H1 (cell line): ENCODE data around the gene TCEANC. TPM values are rescaled to one million over a fixed set of nuclear protein-coding genes. Genes with fewer than 3 reads are reported as not detected.
"Not testable (repeated sequence)": the region's sequence is repeated elsewhere in the genome, so short reads cannot be mapped to it uniquely, and the experiment has no call there.

Source experiments
- CTCF ChIA-PET: fragments of 300-600 bp; sonication (Branson Sonifier 250); formaldehyde crosslinking; loops from one replicate; lab custom pipeline; 2021; ENCODE audit not compliant: partially characterized antibody; lab: Charles Lee
- POLR2A ChIA-PET: fragments of 300-600 bp; sonication (Branson Sonifier 250); formaldehyde crosslinking; loops from one replicate; lab custom pipeline; 2021; ENCODE audit warnings: inconsistent platforms; ENCODE audit not compliant: partially characterized antibody; lab: Charles Lee
- DNase-seq, 2 experiments: peaks; one replicate each; pipeline versions ENCODE4 v3.0.0 to v3.0.0-alpha.2; 2010 to 2022; ENCODE audit warnings: low spot score in 2 of 2, low read depth in 1 of 2, mixed read lengths in 1 of 2
- FAIRE-seq: peaks from 2 replicates; lab custom pipeline; 2011; peaks lifted over from hg19 to GRCh38; lab: Jason Lieb, UNC
- H2AFZ ChIP-seq: 2 replicates; pipeline ENCODE4 v1.8.1; 2012; ENCODE audit warnings: low read length, inconsistent platforms
- H2AK5ac ChIP-seq: 2 replicates; pipeline ENCODE4 v1.6.1; 2013; ENCODE audit warnings: low read depth, low read length
- H2BK120ac ChIP-seq: replicated peaks from 2 replicates; pipeline ENCODE3; 2013; ENCODE audit warnings: low read depth, low read length, inconsistent platforms
- H2BK12ac ChIP-seq: 2 replicates; pipeline ENCODE4 v1.6.1; 2013; ENCODE audit warnings: low read depth, low read length
- H2BK15ac ChIP-seq: 2 replicates; pipeline ENCODE4 v1.6.1; 2013; ENCODE audit warnings: low read length
- H2BK20ac ChIP-seq: 2 replicates; pipeline ENCODE4 v1.6.1; 2013; ENCODE audit warnings: low read length
- H2BK5ac ChIP-seq: 2 replicates; pipeline ENCODE4 v1.6.1; 2013; ENCODE audit warnings: low read depth, low read length
- H3K14ac ChIP-seq: 2 replicates; pipeline ENCODE4 v1.6.1; 2013; ENCODE audit warnings: inconsistent platforms; ENCODE audit not compliant: insufficient read length
- H3K18ac ChIP-seq: 2 replicates; pipeline ENCODE4 v1.6.1; 2013; ENCODE audit warnings: low read length; ENCODE audit errors: extremely low read depth
- H3K23ac ChIP-seq: 2 replicates; pipeline ENCODE4 v1.6.1; 2013; ENCODE audit warnings: inconsistent platforms; ENCODE audit not compliant: insufficient read length
- H3K23me2 ChIP-seq: 2 replicates; pipeline ENCODE4 v1.6.1; 2013; ENCODE audit warnings: low read depth, low read length
- H3K27ac ChIP-seq: 2 replicates; pipeline ENCODE4 v1.6.1; 2011; ENCODE audit warnings: low read depth, low read length, inconsistent platforms
- H3K27me3 ChIP-seq, 4 experiments: replicated peaks in 1 of 4; 1 replicate in 1 of 4; 2 replicates in 3 of 4; pipeline versions ENCODE4 v1.6.1 to v1.8.1; 2011 to 2013; ENCODE audit warnings: low read length in 3 of 4, mild to moderate bottlenecking in 3 of 4, inconsistent platforms in 2 of 4, mixed read lengths in 2 of 4, moderate library complexity in 1 of 4; ENCODE audit not compliant: control insufficient read depth in 3 of 4, insufficient read depth in 3 of 4; ENCODE audit errors: extremely low read depth in 1 of 4
- H3K36me3 ChIP-seq, 4 experiments: 2 replicates each; pipeline versions ENCODE4 v1.6.1 to v1.8.1; 2011 to 2013; ENCODE audit warnings: mild to moderate bottlenecking in 4 of 4, low read length in 3 of 4, moderate library complexity in 2 of 4, control low read depth in 1 of 4, inconsistent platforms in 1 of 4; ENCODE audit not compliant: insufficient read depth in 4 of 4, control insufficient read depth in 2 of 4
- H3K4ac ChIP-seq: replicated peaks from 2 replicates; pipeline ENCODE3; 2013; ENCODE audit warnings: low read length, low read depth, mixed read lengths, inconsistent platforms; ENCODE audit not compliant: insufficient read length
- H3K4me1 ChIP-seq, 4 experiments: replicated peaks in 1 of 4; 1 replicate in 1 of 4; 2 replicates in 3 of 4; pipeline versions ENCODE4 v1.6.1 to v1.8.1; 2011 to 2013; ENCODE audit warnings: low read length in 3 of 4, inconsistent platforms in 2 of 4, mixed read lengths in 1 of 4; ENCODE audit not compliant: insufficient read depth in 4 of 4, control insufficient read depth in 3 of 4
- H3K4me2 ChIP-seq, 2 experiments: 2 replicates each; pipeline versions ENCODE4 v1.6.1 to v1.8.1; 2011 to 2013; ENCODE audit warnings: low read depth in 2 of 2, low read length in 2 of 2, control low read depth in 1 of 2, inconsistent platforms in 1 of 2, mild to moderate bottlenecking in 1 of 2; ENCODE audit not compliant: insufficient read depth in 1 of 2
- H3K4me3 ChIP-seq, 4 experiments: fragments of 200-600, 300-600 bp in 1 of 4; sonication (generic), shearing (Covaris generic), sonication (Bioruptor Twin) in 1 of 4; 2 replicates each; pipeline versions ENCODE4 v1.5.1 to v1.8.1; 2011 to 2016; ENCODE audit warnings: low read length in 4 of 4, low read depth in 3 of 4, control low read depth in 2 of 4, inconsistent platforms in 2 of 4, mild to moderate bottlenecking in 2 of 4, mixed read lengths in 1 of 4, moderate library complexity in 1 of 4; ENCODE audit not compliant: insufficient read depth in 2 of 4; ENCODE audit errors: extremely low read depth in 1 of 4
- H3K56ac ChIP-seq: replicated peaks from 2 replicates; pipeline ENCODE3; 2013; ENCODE audit warnings: low read depth, mild to moderate bottlenecking, mixed read lengths, low read length, inconsistent platforms; ENCODE audit not compliant: insufficient read length
- H3K79me1 ChIP-seq: 2 replicates; pipeline ENCODE4 v1.6.1; 2013; ENCODE audit warnings: low read depth, low read length, control low read depth
- H3K79me2 ChIP-seq, 2 experiments: 2 replicates each; pipeline versions ENCODE4 v1.6.1 to v1.8.1; 2012 to 2013; ENCODE audit warnings: low read length in 2 of 2, mild to moderate bottlenecking in 2 of 2, inconsistent platforms in 1 of 2; ENCODE audit not compliant: insufficient read depth in 2 of 2, control insufficient read depth in 1 of 2
- H3K9ac ChIP-seq, 4 experiments: replicated peaks in 1 of 4; 1 replicate in 1 of 4; 2 replicates in 3 of 4; pipeline versions ENCODE4 v1.6.1 to v1.8.1; 2011 to 2013; ENCODE audit warnings: low read depth in 3 of 4, low read length in 3 of 4, control low read depth in 2 of 4, mild to moderate bottlenecking in 2 of 4, moderate library complexity in 2 of 4, inconsistent platforms in 1 of 4; ENCODE audit errors: extremely low read depth in 1 of 4
- H3K9me3 ChIP-seq, 2 experiments: 2 replicates each; pipeline versions ENCODE4 v1.6.1 to v1.8.1; 2012 to 2013; ENCODE audit warnings: mild to moderate bottlenecking in 2 of 2, moderate library complexity in 2 of 2, control low read depth in 1 of 2, inconsistent platforms in 1 of 2, low read depth in 1 of 2, low read length in 1 of 2, mixed read lengths in 1 of 2; ENCODE audit not compliant: insufficient read depth in 2 of 2
- H4K20me1 ChIP-seq, 2 experiments: replicated peaks in 1 of 2; 2 replicates each; pipeline versions ENCODE3 to v1.8.1; 2011 to 2013; ENCODE audit warnings: inconsistent platforms in 2 of 2, low read length in 2 of 2, mild to moderate bottlenecking in 1 of 2; ENCODE audit not compliant: insufficient read depth in 2 of 2, control insufficient read depth in 1 of 2
- H4K5ac ChIP-seq: 2 replicates; pipeline ENCODE4 v1.6.1; 2013; ENCODE audit warnings: low read length, low read depth, mixed read lengths, inconsistent platforms; ENCODE audit not compliant: insufficient read length
- H4K8ac ChIP-seq: 2 replicates; pipeline ENCODE4 v1.8.0; 2013; ENCODE audit warnings: mild to moderate bottlenecking, moderate library complexity, low read length, inconsistent platforms; ENCODE audit not compliant: insufficient read depth; ENCODE audit errors: extremely low read depth
- H4K91ac ChIP-seq: replicated peaks from 2 replicates; pipeline ENCODE3; 2013; ENCODE audit warnings: low read length, mixed read lengths, inconsistent platforms; ENCODE audit not compliant: insufficient read length
- HDAC6 ChIP-seq: IDR thresholded peaks from one replicate; pipeline ENCODE4 v1.7.1; 2012; ENCODE audit warnings: low read depth, mild to moderate bottlenecking, inconsistent platforms, low read length, moderate library complexity
- WGBS, 2 experiments: shearing (Covaris generic) in 1 of 2; methylation state at CpG; one replicate each; pipeline versions ENCODE4 v1.1.6 to v1.1.7; 2013 to 2015; ENCODE audit warnings: low lambda C conversion rate in 2 of 2, mixed read lengths in 2 of 2, inconsistent platforms in 1 of 2, low coverage in 1 of 2, missing lambda C conversion rate in 1 of 2; ENCODE audit not compliant: insufficient replicate concordance in 2 of 2, insufficient coverage in 1 of 2, insufficient read length in 1 of 2; ENCODE audit errors: extremely low coverage in 1 of 2, missing lambda C conversion rate in 1 of 2; 5-methylcytosine and 5-hydroxymethylcytosine counted together
- polyA plus RNA-seq, 7 experiments: library from polyadenylated mRNA; depleted of rRNA in 3 of 7; stranded (reverse) in 5 of 7; unstranded in 2 of 7; fragments of >200 nt in 5 of 7; fragments of 200-250 nt in 2 of 7; gene quantifications; 1 replicate in 5 of 7; 2 replicates in 1 of 7; 4 replicates in 1 of 7; pipeline versions ENCODE4 v1.2.1 to v1.2.3, GENCODE V29; 2011 to 2013; ENCODE audit warnings: missing spikeins in 2 of 7, mixed read lengths in 2 of 7
- total RNA-seq: library from RNA; stranded (reverse); fragmentation: NEBNext Ultra II Directional; extraction: Animal tissue kit (Norgen Biotek cat#: 25700); gene quantifications from 2 replicates; pipeline ENCODE4 v1.2.1, GENCODE V29; 2021

Gene TCEANC
- total and polyA plus RNA-seq, 2 of the 8 experiments (the other 6 are each of a cell fraction or from before 2014, with no cell fraction given): 0.88 to 2.0 TPM

DNA sequence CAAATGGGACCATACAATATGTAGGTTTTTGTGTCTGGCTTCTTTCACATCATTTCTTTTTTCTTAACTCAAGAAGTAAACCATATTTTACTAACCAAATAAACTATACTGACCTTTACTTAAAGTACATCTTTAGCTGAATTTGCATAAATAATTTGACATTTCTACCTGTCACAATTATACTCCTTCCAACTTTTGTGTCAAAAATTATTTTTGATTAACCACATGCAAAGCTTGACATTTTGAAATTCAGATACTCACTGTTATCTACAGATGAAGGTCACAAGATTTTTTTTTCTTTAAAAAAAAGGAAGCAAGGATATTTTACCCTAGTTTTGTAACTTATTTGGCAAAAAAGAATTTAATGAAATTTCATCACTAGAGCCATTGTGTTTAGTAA, 23.9 kb downstream of the TCEANC start:
- no peak overlapping the region for H2BK5ac ChIP-seq
- H3K9ac ChIP-seq: no peak overlapping the region
- H3K14ac ChIP-seq: no peak overlapping the region
- no peak overlapping the region for H3K4ac ChIP-seq
- no peaks in the 10 kb centered on the region for H3K27me3 ChIP-seq
- H3K18ac ChIP-seq: no peak overlapping the region
- H3K56ac ChIP-seq: no peak overlapping the region
- no peak overlapping the region for H3K23ac ChIP-seq
- no peak for TF ChIP-seq HDAC6
- ChIA-PET POLR2A (no interaction called here), CTCF (no interaction called here)
- no peaks in the 10 kb centered on the region for H3K36me3 ChIP-seq
- no peaks in the 10 kb centered on the region for H4K20me1 ChIP-seq
- H4K91ac ChIP-seq: no peak overlapping the region
- H4K5ac ChIP-seq: no peak overlapping the region
- H3K4me1 ChIP-seq: no peaks in the 10 kb centered on the region
- no peak overlapping the region for H3K27ac ChIP-seq
- DNase-seq (no peak), FAIRE-seq (no peak)
- no peak overlapping the region for H3K4me3 ChIP-seq
- no peak overlapping the region for H2BK20ac ChIP-seq
- no peak overlapping the region for H2BK12ac ChIP-seq
- no peak overlapping the region for H2AK5ac ChIP-seq
- H3K9me3 ChIP-seq: no peaks in the 10 kb centered on the region
- H3K23me2 ChIP-seq: no peaks in the 10 kb centered on the region
- no peak overlapping the region for H2BK120ac ChIP-seq
- no peaks in the 10 kb centered on the region for H3K79me1 ChIP-seq
- H4K8ac ChIP-seq: no peak overlapping the region
- H3K79me2 ChIP-seq: no peaks in the 10 kb centered on the region
- no peak overlapping the region for H2AFZ ChIP-seq
- H2BK15ac ChIP-seq: no peak overlapping the region
- no peak overlapping the region for H3K4me2 ChIP-seq

DNA sequence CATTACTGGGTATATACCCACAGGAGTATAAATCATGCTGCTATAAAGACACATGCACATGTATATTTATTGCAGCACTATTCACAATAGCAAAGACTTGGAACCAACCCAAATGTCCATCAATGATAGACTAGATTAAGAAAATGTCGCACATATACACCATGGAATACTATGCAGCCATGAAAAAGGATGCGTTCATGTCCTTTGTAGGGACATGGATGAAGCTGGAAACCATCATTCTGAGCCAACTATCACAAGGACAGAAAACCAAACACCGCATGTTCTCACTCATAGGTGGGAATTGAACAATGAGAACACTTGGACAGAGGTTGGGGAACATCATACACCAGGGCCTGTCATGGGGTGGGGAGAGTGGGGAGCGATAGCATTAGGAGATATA, 26.8 kb downstream of the TCEANC start:
- H2BK15ac ChIP-seq, H3K14ac ChIP-seq, H4K8ac ChIP-seq, H2AFZ ChIP-seq, CTCF ChIA-PET, H3K4me3 ChIP-seq, H3K56ac ChIP-seq, H3K27me3 ChIP-seq, H2BK5ac ChIP-seq, H2BK12ac ChIP-seq, H3K23me2 ChIP-seq, DNase-seq, H2BK120ac ChIP-seq, H2BK20ac ChIP-seq, H3K79me2 ChIP-seq, H4K20me1 ChIP-seq, H3K4ac ChIP-seq, H2AK5ac ChIP-seq, H3K4me2 ChIP-seq, H3K36me3 ChIP-seq, POLR2A ChIA-PET, H4K91ac ChIP-seq, H3K79me1 ChIP-seq, H3K4me1 ChIP-seq, FAIRE-seq, H3K23ac ChIP-seq, H3K27ac ChIP-seq, H3K9me3 ChIP-seq, H4K5ac ChIP-seq, H3K18ac ChIP-seq, H3K9ac ChIP-seq: not testable (repeated sequence)
- 83% methylated on average over 3 of the region's 4 CpGs; no CpG with 5 or more reads in 1 of the 2 experiments for WGBS, 2 experiments
